ENCODE measurements around the gene TMTC4. TPM values are rescaled to one million over a fixed set of nuclear protein-coding genes. Genes with fewer than 3 reads are reported as not detected.
"Not testable (repeated sequence)": the region's sequence is repeated elsewhere in the genome, so short reads cannot be mapped to it uniquely, and the experiment has no call there.

The TMTC4 gene
- total RNA-seq, 1 donor from 2014 or later, result 25.8 TPM

- no peaks in the 10 kb centered on the region for H3K36me3 ChIP-seq
- no peak overlapping the region for H3K27ac ChIP-seq
- no peaks in the 10 kb centered on the region for H3K27me3 ChIP-seq
- H3K4me1 ChIP-seq, result no peaks in the 10 kb centered on the region
- no peaks in the 10 kb centered on the region for H3K9me3 ChIP-seq
- no peak overlapping the region for H3K4me3 ChIP-seq
- intact Hi-C loops (cut with DNase I), result no loop called here
- no peak for DNase-seq (ENCODE audit: extremely low spot score in 2 of 2)
- TF ChIP-seq POLR2AphosphoS5 (IDR thresholded peaks at IDR 0.05; ENCODE audit: insufficient read depth in 1 of 2, low read depth in 1 of 2) (no peak), POLR2A (IDR thresholded peaks at IDR 0.05) (no peak)
- TF ChIP-seq, protein P1, sequence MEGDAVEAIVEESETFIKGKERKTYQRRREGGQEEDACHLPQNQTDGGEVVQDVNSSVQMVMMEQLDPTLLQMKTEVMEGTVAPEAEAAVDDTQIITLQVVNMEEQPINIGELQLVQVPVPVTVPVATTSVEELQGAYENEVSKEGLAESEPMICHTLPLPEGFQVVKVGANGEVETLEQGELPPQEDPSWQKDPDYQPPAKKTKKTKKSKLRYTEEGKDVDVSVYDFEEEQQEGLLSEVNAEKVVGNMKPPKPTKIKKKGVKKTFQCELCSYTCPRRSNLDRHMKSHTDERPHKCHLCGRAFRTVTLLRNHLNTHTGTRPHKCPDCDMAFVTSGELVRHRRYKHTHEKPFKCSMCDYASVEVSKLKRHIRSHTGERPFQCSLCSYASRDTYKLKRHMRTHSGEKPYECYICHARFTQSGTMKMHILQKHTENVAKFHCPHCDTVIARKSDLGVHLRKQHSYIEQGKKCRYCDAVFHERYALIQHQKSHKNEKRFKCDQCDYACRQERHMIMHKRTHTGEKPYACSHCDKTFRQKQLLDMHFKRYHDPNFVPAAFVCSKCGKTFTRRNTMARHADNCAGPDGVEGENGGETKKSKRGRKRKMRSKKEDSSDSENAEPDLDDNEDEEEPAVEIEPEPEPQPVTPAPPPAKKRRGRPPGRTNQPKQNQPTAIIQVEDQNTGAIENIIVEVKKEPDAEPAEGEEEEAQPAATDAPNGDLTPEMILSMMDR (IDR thresholded peaks at IDR 0.05), result no peak
Observed at GRCh38 chr13:100710176-100710575, 35.6 kb upstream of the TMTC4 start.

DNA sequence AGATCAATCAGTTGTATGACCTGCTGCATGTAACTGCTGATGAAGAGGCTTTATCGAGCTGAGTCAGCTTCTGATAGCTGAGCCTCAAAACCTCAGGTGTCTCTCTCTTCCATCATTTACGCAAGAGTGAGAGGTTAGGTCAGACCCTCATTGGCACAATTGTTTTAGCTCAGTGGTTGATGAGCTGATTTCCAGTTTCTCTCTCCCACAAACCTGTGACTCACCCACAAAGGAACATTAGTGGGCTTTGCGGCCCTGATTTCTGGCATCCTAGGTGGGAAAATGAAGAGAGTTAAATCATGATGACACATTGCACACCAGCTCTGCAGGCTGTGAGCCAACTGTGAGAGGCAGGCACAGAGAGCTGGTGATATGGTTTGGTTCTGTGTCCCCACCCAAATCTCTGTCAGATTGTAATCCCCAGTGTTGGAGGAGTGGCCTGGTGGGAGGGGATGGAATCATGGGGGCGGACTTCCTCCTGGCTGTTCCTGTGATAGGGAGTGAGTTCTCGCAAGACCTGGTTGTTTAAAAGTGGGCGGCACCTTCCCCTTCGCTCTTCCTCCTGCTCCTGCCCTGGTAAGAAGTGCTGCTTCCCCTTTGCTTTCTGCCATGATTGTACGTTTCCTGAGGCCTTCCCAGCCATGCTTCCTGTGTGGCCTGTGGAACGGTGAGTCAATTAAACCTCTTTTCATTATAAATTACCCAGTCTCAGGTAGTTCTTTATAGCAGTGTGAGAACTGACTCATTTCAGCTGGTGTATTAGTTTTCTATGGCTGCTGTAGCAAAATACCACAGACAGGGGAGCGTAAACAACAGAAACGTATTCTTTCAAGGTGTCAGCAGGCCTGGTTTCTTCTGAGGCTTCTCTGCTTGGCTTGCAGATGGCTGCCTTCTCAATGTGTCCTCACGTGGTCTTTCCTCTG is 33.5 kb upstream of the TMTC4 start:
- no peaks in the 10 kb centered on the region for H3K36me3 ChIP-seq
- H3K4me1 ChIP-seq, result no peaks in the 10 kb centered on the region
- no peaks in the 10 kb centered on the region for H3K27me3 ChIP-seq
- TF ChIP-seq, protein P1 (IDR thresholded peaks at IDR 0.05), result no peak
- TF ChIP-seq POLR2A (IDR thresholded peaks at IDR 0.05) (no peak), POLR2AphosphoS5 (IDR thresholded peaks at IDR 0.05; ENCODE audit: insufficient read depth in 1 of 2, low read depth in 1 of 2) (no peak)
- DNase-seq (ENCODE audit: extremely low spot score in 2 of 2), result no peak
- no peak overlapping the region for H3K4me3 ChIP-seq
- intact Hi-C loops (cut with DNase I), result no loop called here
- H3K9me3 ChIP-seq, result no peaks in the 10 kb centered on the region
- no peak overlapping the region for H3K27ac ChIP-seq

- H3K36me3 ChIP-seq; H3K4me1 ChIP-seq; H3K4me3 ChIP-seq; DNase-seq (ENCODE audit: extremely low spot score in 2 of 2); H3K27ac ChIP-seq; intact Hi-C loops (cut with DNase I); H3K9me3 ChIP-seq; H3K27me3 ChIP-seq: not testable (repeated sequence)
Observed at GRCh38 chr13:100698331-100698730, 23.7 kb upstream of the TMTC4 start.

DNA sequence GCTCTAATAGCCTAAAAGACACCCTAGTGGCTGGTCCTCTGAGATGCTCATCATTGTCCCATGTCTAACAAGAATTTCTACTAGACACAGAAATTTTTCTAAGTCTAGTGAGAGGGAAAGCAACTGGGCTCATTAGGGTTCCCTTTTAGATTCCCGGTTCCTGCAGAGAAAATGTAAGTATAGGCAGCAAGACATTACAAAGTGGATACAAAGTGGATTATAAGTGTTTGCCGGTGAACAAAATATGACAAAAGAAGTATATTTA is 20.8 kb upstream of the TMTC4 start:
- H3K36me3 ChIP-seq, result no peaks in the 10 kb centered on the region
- TF ChIP-seq, protein P1 (IDR thresholded peaks at IDR 0.05), result no peak
- no peak for TF ChIP-seq POLR2A (IDR thresholded peaks at IDR 0.05)
- no peak for TF ChIP-seq POLR2AphosphoS5 (IDR thresholded peaks at IDR 0.05; ENCODE audit: insufficient read depth in 1 of 2, low read depth in 1 of 2)
- intact Hi-C loops (cut with DNase I), result no loop called here

GRCh38 chr13:100694722-100695508 is 20.3 kb upstream of the TMTC4 start:
- Histone ChIP-seq H3K27me3 (no peaks in the 10 kb centered on the region), H3K27ac (no peak overlapping the region), H3K36me3 (no peaks in the 10 kb centered on the region), H3K4me1 (no peaks in the 10 kb centered on the region), H3K9me3 (no peaks in the 10 kb centered on the region), H3K4me3 (no peak overlapping the region)
- intact Hi-C loops (cut with DNase I), result no loop called here
- no peak for DNase-seq (ENCODE audit: extremely low spot score in 2 of 2)
- TF ChIP-seq, protein P1 (IDR thresholded peaks at IDR 0.05), result no peak
- TF ChIP-seq POLR2A (IDR thresholded peaks at IDR 0.05), result no peak
- no peak for TF ChIP-seq POLR2AphosphoS5 (IDR thresholded peaks at IDR 0.05; ENCODE audit: insufficient read depth in 1 of 2, low read depth in 1 of 2)

More for the DNA sequence above, 20.8 kb upstream of the TMTC4 start:
- Histone ChIP-seq H3K4me3 (no peak overlapping the region), H3K9me3 (no peaks in the 10 kb centered on the region), H3K27me3 (no peaks in the 10 kb centered on the region), H3K27ac (no peak overlapping the region), H3K4me1 (no peaks in the 10 kb centered on the region)
- DNase-seq (ENCODE audit: extremely low spot score in 2 of 2), result no peak

Data from vagina (tissue), 2 donors.